ENCODE results near the gene RASGRP1. TPM values are rescaled to one million over a fixed set of nuclear protein-coding genes. Genes with fewer than 3 reads are reported as not detected.

RASGRP1 gene
- total RNA-seq, 4 donors from 2014 or later: 0.79 to 6.2 (median 1.9) TPM

GRCh38 chr15:38533416-38533915 is 31.1 kb downstream of the RASGRP1 start:
- no peak for ATAC-seq (ENCODE audit: low FRiP score)
- no peak for TF ChIP-seq CTCF (IDR thresholded peaks at IDR 0.05)
- no peak for DNase-seq (ENCODE audit: low spot score)

- no peak for TF ChIP-seq CTCF (IDR thresholded peaks at IDR 0.05)
Observed at GRCh38 chr15:38532728-38533127, 31.9 kb downstream of the RASGRP1 start.

GRCh38 chr15:38531509-38531908 is 33.1 kb downstream of the RASGRP1 start:
- ATAC-seq (ENCODE audit: low FRiP score) (peak; percentile 86), DNase-seq (ENCODE audit: low spot score) (no peak)
- TF ChIP-seq CTCF (IDR thresholded peaks at IDR 0.05): no peak

More at GRCh38 chr15:38532728-38533127, 31.9 kb downstream of the RASGRP1 start:
- DNase-seq (ENCODE audit: low spot score): no peak
- ATAC-seq (ENCODE audit: low FRiP score): no peak

GRCh38 chr15:38530113-38530512 is 34.5 kb downstream of the RASGRP1 start:
- no peak for TF ChIP-seq CTCF (IDR thresholded peaks at IDR 0.05)

GRCh38 chr15:38528294-38528693 is 36.3 kb downstream of the RASGRP1 start:
- DNase-seq (ENCODE audit: low spot score) (no peak), ATAC-seq (ENCODE audit: low FRiP score) (peak; percentile 43)
- no peak for TF ChIP-seq CTCF (IDR thresholded peaks at IDR 0.05)

More at GRCh38 chr15:38530113-38530512, 34.5 kb downstream of the RASGRP1 start:
- DNase-seq (ENCODE audit: low spot score) (no peak), ATAC-seq (ENCODE audit: low FRiP score) (no peak)

GRCh38 chr15:38526158-38526557 is 38.5 kb downstream of the RASGRP1 start:
- DNase-seq (ENCODE audit: low spot score): no peak
- no peak for TF ChIP-seq CTCF (IDR thresholded peaks at IDR 0.05)
- ATAC-seq (ENCODE audit: low FRiP score): no peak

GRCh38 chr15:38525489-38525888 is 39.1 kb downstream of the RASGRP1 start:
- TF ChIP-seq CTCF (IDR thresholded peaks at IDR 0.05): no peak
- no peak for ATAC-seq (ENCODE audit: low FRiP score)
- DNase-seq (ENCODE audit: low spot score): no peak
